ENCODE data around the gene DHPS.

The DHPS gene

DNA sequence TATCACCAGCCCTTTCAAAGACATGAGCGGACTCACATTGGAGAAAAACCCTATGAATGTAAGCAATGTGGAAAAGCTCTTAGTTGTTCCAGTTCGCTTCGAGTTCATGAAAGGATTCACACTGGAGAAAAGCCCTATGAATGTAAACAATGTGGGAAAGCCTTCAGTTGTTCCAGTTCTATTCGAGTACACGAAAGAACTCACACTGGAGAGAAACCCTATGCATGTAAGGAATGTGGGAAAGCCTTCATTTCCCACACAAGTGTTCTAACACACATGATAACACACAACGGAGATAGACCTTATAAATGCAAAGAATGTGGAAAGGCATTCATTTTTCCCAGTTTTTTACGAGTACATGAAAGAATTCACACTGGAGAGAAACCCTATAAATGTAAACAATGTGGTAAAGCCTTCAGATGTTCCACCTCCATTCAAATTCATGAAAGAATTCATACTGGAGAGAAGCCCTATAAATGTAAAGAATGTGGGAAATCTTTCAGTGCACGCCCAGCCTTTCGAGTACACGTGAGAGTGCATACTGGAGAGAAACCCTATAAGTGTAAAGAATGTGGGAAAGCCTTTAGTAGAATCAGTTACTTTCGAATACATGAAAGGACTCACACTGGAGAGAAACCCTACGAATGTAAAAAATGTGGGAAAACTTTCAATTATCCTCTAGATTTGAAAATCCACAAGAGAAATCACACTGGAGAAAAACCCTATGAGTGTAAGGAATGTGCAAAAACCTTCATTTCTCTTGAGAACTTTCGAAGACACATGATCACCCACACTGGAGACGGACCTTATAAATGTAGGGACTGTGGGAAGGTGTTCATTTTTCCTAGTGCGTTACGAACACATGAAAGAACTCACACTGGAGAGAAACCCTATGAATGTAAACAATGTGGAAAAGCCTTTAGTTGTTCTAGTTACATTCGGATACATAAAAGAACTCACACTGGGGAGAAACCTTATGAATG is 53.3 kb downstream of the DHPS start:
- no CpG with 5 or more reads among the region's 17 CpGs for WGBS (ENCODE audit: insufficient coverage, insufficient read length)
- Histone ChIP-seq H3K4me1 (ENCODE audit: control insufficient read depth, insufficient read depth, low read length) (no peaks in the 10 kb centered on the region), H3K9me3 (ENCODE audit: control insufficient read depth, insufficient read depth, low read length) (peaks cover 12% of the 10 kb centered on the region), H3K27ac (ENCODE audit: low read length) (no peak overlapping the region), H3K4me3 (ENCODE audit: low read length) (no peak overlapping the region), H3K36me3 (ENCODE audit: control insufficient read depth, insufficient read depth, low read length) (peaks cover 31% of the 10 kb centered on the region; the same call in 1 of the 2 replicates), H3K27me3 (ENCODE audit: control insufficient read depth, insufficient read depth, low read length) (no peaks in the 10 kb centered on the region)
- DNase-seq (ENCODE audit: low read depth, low spot score), result no peak

DNA sequence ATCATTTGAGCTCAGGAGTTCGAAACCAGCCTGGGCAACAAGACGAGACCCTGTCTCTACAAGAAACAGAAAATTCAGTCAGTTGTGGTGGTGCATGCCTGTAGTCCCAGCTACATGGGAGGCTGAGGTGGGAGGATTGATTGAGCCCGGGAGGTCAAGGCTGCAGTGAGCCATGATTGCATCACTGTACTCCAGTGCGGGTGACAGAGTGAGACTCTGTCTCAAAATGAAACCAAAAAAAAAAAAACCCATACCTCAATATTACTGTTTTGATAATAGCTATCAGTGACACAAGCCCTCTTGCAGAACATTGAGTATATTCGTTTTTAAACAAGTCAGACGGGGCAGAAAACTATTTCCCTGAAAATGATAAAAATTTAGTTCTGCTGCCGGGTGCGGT is 54.7 kb downstream of the DHPS start:
- DNase-seq (ENCODE audit: low read depth, low spot score), result no peak
- H3K9me3 ChIP-seq (ENCODE audit: control insufficient read depth, insufficient read depth, low read length), result peaks cover 12% of the 10 kb centered on the region
- no peaks in the 10 kb centered on the region for H3K27me3 ChIP-seq (ENCODE audit: control insufficient read depth, insufficient read depth, low read length)
- no peak overlapping the region for H3K27ac ChIP-seq (ENCODE audit: low read length)
- H3K4me3 ChIP-seq (ENCODE audit: low read length), result no peak overlapping the region
- WGBS (ENCODE audit: insufficient coverage, insufficient read length), result no CpG with 5 or more reads among the region's 8 CpGs
- H3K4me1 ChIP-seq (ENCODE audit: control insufficient read depth, insufficient read depth, low read length), result no peaks in the 10 kb centered on the region
- H3K36me3 ChIP-seq (ENCODE audit: control insufficient read depth, insufficient read depth, low read length), result peaks cover 31% of the 10 kb centered on the region; the same call in 1 of the 2 replicates

All from iPS DF 6.9 (cell line).